Cerebellar cortex (tissue), 1 donor: ENCODE measurements around the gene XK.
"Not testable (repeated sequence)": the region's sequence is repeated elsewhere in the genome, so short reads cannot be mapped to it uniquely, and the experiment has no call there.

Experiments
- DNase-seq: peaks from one replicate; pipeline ENCODE4 v3.0.0-alpha.2; 2015; ENCODE audit warnings: low spot score

XK gene

GRCh38 chrX:37755025-37755424 lies 69.4 kb downstream of the XK start:
- DNase-seq = no peak

- no peak for DNase-seq
Observed at GRCh38 chrX:37757082-37757481, 71.5 kb downstream of the XK start.

- no peak for DNase-seq
Observed at GRCh38 chrX:37759351-37759750, 73.8 kb downstream of the XK start.

GRCh38 chrX:37759878-37760418 lies 74.4 kb downstream of the XK start:
- DNase-seq = no peak

- no peak for DNase-seq
Observed at GRCh38 chrX:37763400-37763799, 77.8 kb downstream of the XK start.

GRCh38 chrX:37765507-37765906 lies 79.9 kb downstream of the XK start:
- no peak for DNase-seq

GRCh38 chrX:37767430-37767829 lies 81.8 kb downstream of the XK start:
- no peak for DNase-seq

- not testable (repeated sequence) for DNase-seq
Observed at GRCh38 chrX:37768866-37769265, 83.3 kb downstream of the XK start.

GRCh38 chrX:37776283-37776986 lies 90.8 kb downstream of the XK start:
- no peak for DNase-seq

- no peak for DNase-seq
Observed at GRCh38 chrX:37776987-37777325, 91.4 kb downstream of the XK start.

GRCh38 chrX:37779857-37780256 lies 94.3 kb downstream of the XK start, which contains the start of gene CYBB:
TSS of gene CYBB (plus strand) at chrX:37780059. CDS start at chrX:37780078, 19 bp downstream.
- no peak for DNase-seq

GRCh38 chrX:37781081-37781480 lies 95.5 kb downstream of the XK start:
- DNase-seq = no peak
